NT2/D1 (cell line): ENCODE data around the gene MYO1D.

Source experiments
- YY1 ChIP-seq: IDR thresholded peaks from 2 replicates; pipeline ENCODE4 v1.6.1; 2011; ENCODE audit not compliant: insufficient read length, insufficient read depth
- ZNF274 ChIP-seq: IDR thresholded peaks from 2 replicates; pipeline ENCODE4 v1.6.1; 2011; ENCODE audit warnings: mild to moderate bottlenecking, low read depth, low read length

DNA sequence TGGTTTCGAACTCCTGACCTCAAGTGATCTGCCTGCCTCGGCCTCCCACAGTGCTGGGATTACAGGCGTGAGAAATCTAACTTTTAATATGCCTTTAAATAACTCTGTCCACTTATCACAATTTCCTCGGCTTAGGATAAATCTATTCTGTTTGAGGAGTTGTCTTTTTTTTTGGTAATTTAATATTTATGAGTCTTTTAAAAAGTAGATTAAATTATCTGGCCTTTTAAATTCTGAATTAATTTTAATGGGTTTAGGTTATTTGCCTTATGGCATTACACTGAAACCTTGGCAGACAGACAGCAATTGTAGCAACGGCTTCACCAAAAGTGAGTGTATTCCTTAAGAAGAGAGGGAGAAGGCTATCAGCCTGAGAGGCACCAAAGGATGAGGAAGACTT is 66.2 kb downstream of the MYO1D start:
- no peak for TF ChIP-seq YY1
- TF ChIP-seq ZNF274 = no peak
